HG03354 (cell line): Measurements from ENCODE around the gene SEMA5B.
A peak's percentile ranks its signal among the peaks of the same experiment; 100 is the strongest.

Experiments used
- ATAC-seq: cut with Tn5 transposase; IDR thresholded peaks from one replicate; pipeline ENCODE4 v1.9.1; 2021; ENCODE audit warnings: mild to moderate bottlenecking; ENCODE audit not compliant: unreplicated experiment, poor library complexity, severe bottlenecking

The SEMA5B gene

GRCh38 chr3:122917412-122917811 is 110.2 kb downstream of the SEMA5B start:
- ATAC-seq = no peak

- no peak for ATAC-seq
These were observed 111.0 kb downstream of the SEMA5B start for GRCh38 chr3:122916580-122916979.

GRCh38 chr3:122916084-122916483 is 111.5 kb downstream of the SEMA5B start:
- no peak for ATAC-seq

GRCh38 chr3:122915300-122916055 is 112.1 kb downstream of the SEMA5B start:
- ATAC-seq = no peak

- no peak for ATAC-seq
These were observed 113.9 kb downstream of the SEMA5B start for GRCh38 chr3:122913539-122914100.

GRCh38 chr3:122912772-122913538 is 114.6 kb downstream of the SEMA5B start:
- no peak for ATAC-seq

GRCh38 chr3:122911901-122912300 is 115.7 kb downstream of the SEMA5B start:
- ATAC-seq = no peak

GRCh38 chr3:122908251-122908650 is 119.3 kb downstream of the SEMA5B start:
- no peak for ATAC-seq

- ATAC-seq = no peak
These were observed 120.1 kb downstream of the SEMA5B start for GRCh38 chr3:122907471-122907870.

- ATAC-seq = no peak
These were observed 124.4 kb downstream of the SEMA5B start for GRCh38 chr3:122903171-122903570.

- no peak for ATAC-seq
These were observed 125.2 kb downstream of the SEMA5B start for GRCh38 chr3:122902326-122902725.

- no peak for ATAC-seq
These were observed 129.3 kb downstream of the SEMA5B start for GRCh38 chr3:122898298-122898697.

- no peak for ATAC-seq
These were observed 133.6 kb downstream of the SEMA5B start for GRCh38 chr3:122893754-122894668.

- ATAC-seq = no peak
These were observed 134.3 kb downstream of the SEMA5B start for GRCh38 chr3:122893282-122893681.

GRCh38 chr3:122892118-122892960 is 135.2 kb downstream of the SEMA5B start:
- no peak for ATAC-seq

GRCh38 chr3:122890720-122891220 is 136.8 kb downstream of the SEMA5B start:
- no peak for ATAC-seq

- ATAC-seq = peak; percentile 75
These were observed 137.4 kb downstream of the SEMA5B start for GRCh38 chr3:122890077-122890719.

- ATAC-seq = no peak
These were observed 140.6 kb downstream of the SEMA5B start for GRCh38 chr3:122886946-122887345.
